Measurements from ENCODE around the gene UNC93A.
"Not testable (repeated sequence)": the region's sequence is repeated elsewhere in the genome, so short reads cannot be mapped to it uniquely, and the experiment has no call there.

UNC93A gene

DNA sequence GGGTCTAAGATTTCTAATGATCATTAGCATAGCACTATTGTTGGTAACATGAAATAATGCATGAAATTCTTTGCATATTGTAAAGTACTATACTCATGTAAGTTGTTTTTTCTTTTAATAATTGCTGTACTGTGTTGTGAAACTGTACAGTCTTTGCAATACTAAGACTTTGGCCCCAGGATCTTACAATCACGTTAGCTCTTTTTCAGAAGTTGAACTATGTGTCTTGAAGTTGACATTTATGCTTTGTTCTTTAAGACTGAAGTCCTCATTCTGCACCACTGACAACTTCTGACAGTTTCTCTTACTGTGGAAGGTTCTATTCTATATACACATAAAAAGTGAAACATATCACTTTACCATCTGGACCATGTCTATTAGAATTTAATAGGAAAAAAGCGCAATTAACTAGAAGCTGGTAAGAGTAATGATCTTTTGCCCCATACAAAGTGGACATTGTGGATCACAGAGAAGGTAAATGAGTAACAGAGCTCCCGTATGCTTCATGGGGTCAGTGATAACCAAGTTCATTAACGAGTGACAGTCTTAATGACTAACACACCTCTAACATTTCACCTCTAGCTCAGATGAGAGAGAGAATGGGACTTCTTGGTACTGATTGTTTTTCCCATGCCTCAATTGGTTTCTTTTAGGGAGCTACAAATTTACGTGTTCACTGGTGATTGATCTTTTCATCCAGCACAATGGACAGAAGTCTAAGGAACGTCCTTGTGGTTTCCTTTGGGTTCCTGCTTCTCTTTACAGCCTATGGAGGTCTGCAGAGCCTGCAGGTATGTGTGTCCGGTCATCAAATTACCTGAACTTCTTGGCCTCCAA lies at the start of gene UNC93A:
Gene UNC93A (plus strand): TSS at position 530 of the 837 bp plus-strand sequence. CDS start 175 bp downstream, at position 705.
- no peak for DNase-seq (ENCODE audit: low spot score)

DNA sequence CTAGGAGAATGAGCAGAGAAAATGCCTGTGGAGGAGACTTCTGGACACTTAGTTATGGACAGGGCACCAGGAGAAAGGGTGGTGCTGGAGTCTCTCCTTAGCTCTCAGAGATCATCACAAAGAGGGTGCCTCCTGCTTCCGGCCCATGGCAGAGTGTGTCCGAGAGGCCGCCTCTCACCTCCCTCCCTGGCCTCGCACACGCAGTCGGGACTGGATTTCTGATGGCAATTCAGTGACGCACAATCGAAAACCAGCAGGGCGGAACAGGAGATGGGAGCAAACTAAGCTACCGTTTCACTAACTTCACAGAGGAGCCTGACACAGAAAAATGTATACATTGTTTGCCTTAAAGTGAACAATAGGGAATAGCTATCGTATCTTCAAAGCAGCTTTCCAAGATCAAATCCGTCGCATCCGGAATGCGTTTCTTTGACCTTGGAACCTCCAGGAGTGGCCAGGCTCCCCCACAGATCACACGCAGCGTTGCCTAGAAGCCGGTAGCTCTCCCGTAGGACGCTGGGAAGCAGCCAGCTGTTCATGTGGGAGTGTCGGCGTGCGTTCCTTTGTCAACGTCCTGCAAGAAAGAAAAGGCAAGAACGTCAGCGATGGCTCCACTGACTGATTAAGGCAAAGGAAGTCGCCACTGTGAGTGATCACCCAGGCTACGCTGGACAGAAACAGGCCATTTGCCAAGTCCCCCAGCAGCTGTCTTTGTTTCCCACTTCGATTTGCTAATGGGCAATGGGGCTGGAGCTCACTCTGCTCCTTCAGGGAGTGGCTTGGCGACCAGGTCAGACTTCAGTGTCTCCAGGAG lies 49.6 kb upstream of the UNC93A start:
- DNase-seq (ENCODE audit: low spot score) = not testable (repeated sequence)

DNA sequence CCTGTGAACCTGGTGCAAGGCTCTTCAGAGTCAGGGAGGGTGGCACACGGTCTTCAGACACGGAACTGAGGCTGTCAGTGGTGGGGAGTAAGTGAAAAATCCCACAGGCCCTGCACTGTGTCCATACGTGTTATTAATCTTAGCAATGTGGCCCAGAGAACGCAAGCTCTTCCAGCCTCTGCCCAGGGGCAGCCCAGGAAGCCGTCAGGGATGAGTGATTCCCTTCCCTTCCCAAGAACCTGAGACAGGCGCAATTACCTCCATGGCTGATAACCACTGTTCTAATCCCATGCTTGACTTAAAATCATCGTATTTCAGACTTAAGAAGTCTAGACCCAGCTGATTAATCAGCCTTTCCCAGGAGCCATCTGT lies 49.0 kb upstream of the UNC93A start:
- not testable (repeated sequence) for DNase-seq (ENCODE audit: low spot score)

DNA sequence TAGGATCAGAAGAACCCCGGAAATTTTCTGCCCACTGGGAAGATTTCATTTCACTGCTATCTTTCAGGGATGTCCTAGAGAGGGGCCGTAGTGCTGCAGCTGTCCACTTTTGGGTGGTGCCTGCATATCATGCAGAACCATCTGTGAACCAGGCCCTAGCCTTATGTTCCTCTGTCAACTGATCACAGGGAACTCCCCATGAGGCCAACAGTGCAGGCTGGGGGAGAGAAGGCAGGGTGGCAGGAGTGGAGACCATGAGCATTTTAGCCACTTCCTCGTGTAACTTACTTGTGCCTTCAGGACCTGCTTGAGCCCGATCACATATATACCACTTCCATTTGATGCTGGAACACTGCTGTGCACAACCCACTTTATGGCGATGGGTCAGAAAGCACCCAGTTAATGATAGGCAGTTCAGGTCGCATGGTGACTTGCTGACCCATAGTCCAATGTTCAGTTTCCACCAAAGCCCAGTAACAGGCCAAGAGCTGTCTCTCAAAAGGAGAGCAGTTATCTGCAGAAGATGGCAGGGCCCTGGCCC lies 48.5 kb upstream of the UNC93A start:
- DNase-seq (ENCODE audit: low spot score) = not testable (repeated sequence)

DNA sequence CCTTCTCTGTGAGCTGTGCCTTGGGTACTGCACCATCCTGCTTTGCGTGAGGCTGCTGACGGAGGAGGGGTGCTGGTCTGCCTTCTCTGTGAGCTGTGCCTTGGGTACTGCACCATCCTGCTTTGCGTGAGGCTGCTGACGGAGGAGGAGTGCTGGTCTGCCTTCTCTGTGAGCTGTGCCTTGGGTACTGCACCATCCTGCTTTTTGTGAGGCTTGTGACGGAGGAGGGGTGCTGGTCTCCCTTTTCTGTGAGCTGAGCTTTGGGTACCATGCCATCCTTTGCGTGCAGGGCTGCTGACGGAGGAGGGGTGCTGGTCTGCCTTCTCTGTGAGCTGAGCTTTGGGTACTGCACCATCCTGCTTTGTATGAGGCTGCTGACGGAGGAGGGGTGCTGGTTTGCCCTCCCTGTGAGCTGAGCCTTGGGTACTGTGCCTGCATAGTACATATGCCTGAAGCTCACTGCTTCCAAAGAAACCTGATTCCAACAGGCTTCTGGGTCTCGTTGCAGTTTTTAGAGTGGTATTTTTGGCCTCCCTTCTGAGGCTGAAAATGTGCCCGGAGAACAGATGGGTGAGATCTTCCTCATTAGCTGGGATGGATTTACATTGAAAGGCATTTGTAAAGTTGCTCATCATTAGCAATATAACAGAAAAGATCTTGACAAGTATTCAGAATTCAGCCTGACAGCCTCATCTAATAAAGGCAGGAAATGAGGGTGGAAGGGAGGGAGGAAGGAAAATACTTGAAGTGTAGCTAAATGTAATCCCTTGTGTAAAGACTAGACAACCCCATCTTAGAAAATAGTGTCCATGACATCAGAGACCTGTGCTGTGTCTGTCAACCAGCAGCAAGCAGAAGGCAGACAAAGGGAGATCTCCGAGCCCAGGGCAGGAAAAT lies 46.8 kb upstream of the UNC93A start:
- DNase-seq (ENCODE audit: low spot score) = peak; percentile 69

DNA sequence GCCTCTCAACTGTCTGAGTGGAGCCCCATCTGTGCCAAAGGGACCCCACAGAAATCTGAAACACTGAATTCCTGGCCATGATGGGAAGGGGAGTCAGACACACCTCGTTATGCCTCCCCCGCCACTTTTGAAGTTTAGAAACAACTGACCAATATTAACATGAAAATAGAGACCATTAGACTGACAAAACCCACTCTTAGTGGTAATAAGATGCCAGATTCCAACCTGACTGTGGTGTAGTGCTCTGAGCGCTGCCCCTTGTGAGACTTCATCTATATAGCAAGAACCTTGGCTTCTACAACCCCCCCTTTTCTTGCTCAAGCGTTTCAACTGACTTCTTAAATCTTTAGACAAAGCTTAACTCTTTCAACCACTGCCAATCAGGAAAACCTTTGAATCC lies 46.1 kb upstream of the UNC93A start:
- DNase-seq (ENCODE audit: low spot score) = no peak

DNA sequence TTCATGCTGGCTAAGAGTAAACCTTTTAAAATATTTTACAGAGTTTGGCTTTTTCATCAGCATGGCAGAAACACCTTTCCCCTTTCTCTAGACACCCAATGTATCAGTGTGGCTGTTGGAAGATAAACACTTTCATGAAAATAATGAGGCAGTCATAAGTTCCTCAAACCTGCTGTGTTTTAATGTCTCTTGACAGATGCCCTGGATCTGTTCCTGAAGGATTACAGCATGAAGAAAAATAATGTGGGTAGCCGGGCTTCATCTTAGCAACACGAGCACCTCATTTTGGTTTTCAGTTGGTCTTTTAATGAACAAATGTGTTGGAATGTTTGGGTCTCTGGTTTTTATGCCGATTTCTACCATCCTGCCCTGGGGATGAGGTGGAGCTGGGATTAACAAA lies 45.5 kb upstream of the UNC93A start:
- peak; percentile 21 for DNase-seq (ENCODE audit: low spot score)

DNA sequence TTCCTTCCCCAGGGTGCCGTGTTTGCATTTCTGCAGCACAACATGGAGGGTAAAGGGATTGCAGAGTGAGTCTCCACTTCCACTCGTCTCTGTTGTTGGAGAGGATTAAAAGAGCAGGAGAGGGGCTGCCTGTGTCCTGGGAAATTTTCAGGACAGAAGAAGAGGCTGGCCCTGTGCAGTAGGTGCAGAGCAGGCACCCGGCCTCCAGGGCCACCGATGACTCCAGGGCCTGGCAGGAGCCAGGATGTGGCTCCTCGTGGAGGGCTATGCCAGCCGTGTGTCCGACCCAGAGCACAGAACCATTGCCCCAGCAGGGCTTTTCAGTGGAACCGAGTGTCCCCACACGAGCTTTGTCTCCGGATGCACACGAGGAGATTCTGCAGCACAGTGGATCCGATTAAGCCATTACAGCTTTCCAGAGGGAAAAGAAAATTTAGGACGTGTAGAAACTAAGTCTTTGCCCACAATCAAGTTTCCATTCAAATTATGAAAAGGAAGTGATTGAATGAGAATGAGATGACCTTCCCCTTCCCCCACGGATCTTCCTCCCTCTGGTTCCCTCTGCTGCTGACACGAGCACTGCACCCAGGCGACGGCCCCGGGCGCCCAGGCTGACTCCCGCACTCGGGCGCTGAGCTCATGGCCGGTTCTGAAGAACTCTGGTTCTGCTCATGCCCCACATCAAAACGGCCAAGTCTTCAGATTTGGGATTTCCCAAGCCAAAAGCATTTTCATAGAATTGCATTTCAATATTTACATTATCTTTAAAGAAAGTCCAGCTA lies 43.1 kb upstream of the UNC93A start:
- DNase-seq (ENCODE audit: low spot score) = no peak

DNA sequence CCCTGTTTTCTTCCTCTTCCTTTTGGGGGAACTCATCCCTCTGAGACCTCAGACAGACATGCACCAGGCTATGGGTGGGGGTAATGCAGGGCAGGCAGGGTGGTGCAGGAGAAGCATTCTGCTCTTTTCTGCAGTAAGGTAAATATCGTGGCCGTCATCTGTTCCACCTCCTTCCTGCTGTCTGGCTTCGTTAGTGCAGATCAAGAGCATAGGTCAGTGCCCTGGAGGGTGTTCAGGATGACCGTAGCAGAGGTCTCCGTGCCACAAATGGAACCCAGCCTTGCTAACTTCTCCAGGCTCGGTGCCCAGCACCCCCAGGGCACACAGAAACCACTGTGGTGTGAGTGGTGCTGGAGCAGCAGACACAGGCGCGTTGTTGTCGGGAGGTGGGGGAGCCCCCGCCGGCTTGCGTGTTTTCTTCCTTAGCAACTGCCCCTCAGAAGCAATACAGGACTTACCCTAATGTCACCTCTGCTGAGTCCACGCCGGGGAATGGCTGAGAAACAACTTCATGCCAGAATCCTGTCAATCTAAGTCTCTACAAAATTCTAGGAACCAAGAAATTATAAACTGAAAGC lies 42.1 kb upstream of the UNC93A start:
- not testable (repeated sequence) for DNase-seq (ENCODE audit: low spot score)

DNA sequence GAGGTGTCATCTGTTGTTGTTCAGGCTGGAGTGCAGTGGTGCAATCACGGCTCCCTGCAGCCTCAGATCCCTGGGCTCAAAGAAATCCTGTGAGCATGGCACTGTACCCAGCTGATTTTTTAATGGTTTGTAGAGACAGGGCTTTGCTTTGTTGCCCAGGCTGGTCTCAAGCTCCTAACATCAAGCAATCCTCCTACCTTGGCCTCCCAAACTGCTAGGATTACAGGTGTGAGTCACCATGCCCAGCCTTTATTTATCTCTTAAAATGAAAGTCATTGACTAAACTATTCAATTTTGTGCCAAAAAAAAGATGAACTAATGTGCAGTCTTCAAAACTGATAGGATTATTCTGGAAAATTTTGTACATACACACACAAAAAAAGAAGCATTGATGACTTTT lies 38.8 kb upstream of the UNC93A start:
- DNase-seq (ENCODE audit: low spot score) = no peak

DNA sequence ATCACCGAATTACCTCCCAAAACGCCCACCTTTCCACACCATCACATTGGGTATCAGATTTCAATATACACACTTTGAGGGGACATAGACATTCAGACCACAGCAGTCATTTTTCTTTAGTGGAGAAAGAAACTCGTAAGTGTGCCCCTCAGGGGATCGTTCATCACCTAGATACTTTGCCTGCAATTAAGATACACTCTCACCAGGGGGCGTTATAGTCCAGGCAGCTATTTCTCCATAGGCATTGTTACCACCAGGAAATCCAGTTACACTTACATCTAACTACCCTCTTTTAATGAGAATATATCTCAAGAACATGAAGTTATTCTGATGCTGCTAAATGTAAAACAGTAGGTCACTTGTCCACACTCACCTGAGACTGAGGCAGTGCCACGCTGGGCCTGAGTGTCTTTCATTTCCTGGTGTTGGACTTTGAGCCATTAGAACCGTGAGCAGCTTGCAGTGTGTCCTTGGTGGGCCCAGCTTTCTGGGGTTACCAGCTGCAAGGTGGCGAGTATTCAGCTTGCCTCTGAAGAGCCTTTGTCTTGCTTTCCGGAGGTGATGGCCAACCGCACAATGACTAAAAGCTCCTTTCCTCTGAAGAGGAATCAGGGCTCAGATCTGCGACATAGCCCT lies 35.1 kb upstream of the UNC93A start:
- no peak for DNase-seq (ENCODE audit: low spot score)

DNA sequence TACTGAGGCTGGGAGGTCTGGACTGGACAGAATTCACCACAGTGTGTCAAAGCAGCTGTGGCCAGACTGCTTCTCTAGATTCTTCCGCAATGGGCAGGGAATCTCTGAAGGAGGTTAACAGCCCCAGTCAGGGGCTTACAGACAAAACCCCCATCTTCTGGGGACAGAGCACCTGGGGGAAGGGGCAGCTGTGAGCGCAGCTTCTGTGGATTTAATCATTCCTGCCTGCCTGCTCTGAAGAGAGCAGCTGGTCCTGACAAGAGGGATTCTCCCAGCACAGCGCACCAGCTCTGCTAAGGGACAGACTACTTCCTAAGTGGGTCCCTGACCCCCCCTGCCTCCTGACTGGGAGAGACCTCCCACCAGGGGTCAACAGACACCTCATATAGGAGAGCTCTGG lies 32.5 kb upstream of the UNC93A start:
- no peak for DNase-seq (ENCODE audit: low spot score)

DNA sequence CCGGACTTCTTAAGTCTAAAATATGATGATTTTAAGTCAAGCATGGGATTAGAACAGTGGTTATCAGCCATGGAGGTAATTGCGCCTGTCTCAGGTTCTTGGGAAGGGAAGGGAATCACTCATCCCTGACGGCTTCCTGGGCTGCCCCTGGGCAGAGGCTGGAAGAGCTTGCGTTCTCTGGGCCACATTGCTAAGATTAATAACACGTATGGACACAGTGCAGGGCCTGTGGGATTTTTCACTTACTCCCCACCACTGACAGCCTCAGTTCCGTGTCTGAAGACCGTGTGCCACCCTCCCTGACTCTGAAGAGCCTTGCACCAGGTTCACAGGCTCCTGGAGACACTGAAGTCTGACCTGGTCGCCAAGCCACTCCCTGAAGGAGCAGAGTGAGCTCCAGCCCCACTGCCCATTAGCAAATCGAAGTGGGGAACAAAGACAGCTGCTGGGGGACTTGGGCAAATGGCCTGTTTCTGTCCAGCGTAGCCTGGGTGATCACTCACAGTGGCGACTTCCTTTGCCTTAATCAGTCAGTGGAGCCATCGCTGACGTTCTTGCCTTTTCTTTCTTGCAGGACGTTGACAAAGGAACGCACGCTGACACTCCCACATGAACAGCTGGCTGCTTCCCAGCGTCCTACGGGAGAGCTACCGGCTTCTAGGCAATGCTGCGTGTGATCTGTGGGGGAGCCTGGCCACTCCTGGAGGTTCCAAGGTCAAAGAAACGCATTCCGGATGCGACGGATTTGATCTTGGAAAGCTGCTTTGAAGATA lies 24.9 kb upstream of the UNC93A start:
- not testable (repeated sequence) for DNase-seq (ENCODE audit: low spot score)

DNA sequence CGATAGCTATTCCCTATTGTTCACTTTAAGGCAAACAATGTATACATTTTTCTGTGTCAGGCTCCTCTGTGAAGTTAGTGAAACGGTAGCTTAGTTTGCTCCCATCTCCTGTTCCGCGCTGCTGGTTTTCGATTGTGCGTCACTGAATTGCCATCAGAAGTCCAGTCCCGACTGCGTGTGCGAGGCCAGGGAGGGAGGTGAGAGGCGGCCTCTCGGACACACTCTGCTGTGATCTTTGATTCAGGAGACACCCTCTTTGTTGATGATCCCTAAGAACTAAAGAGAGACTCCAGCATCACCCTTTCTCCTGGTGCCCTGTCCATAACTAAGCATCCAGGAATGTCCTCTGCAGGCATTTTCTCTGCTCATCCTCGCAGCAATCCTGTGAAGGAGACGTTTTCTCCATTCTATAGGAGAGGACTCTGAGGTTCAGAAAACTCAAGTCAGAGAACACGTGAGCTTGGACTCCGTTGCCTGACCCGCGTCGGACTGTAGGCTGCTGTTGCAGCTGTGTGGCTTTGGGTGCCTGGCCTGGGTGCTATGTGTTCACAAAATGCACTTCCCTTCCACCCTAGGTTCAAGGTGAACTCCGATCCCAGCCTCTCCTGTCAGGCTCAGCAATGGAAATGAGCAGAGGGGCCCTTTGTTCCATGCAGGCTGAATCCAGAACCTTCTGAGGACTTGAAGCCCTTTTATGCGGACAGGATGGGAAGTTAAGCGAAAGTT lies 24.1 kb upstream of the UNC93A start:
- no peak for DNase-seq (ENCODE audit: low spot score)

DNA sequence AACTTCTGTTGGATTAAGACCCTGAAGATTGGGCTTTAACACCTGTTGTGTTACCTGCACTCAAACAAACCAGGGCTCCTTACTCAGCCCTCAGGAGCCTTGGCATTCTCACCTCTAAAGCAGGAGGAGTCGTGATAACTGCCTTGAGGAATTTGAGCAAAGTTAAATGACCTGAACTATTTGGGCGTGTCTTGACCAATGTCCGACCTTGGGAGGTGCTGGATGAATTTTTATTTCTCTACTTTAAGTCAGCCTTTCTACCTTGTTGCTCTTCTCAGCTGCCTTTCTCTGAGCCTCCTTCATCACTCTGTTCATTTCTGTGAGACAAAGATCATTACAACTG lies 23.6 kb upstream of the UNC93A start:
- not testable (repeated sequence) for DNase-seq (ENCODE audit: low spot score)

DNA sequence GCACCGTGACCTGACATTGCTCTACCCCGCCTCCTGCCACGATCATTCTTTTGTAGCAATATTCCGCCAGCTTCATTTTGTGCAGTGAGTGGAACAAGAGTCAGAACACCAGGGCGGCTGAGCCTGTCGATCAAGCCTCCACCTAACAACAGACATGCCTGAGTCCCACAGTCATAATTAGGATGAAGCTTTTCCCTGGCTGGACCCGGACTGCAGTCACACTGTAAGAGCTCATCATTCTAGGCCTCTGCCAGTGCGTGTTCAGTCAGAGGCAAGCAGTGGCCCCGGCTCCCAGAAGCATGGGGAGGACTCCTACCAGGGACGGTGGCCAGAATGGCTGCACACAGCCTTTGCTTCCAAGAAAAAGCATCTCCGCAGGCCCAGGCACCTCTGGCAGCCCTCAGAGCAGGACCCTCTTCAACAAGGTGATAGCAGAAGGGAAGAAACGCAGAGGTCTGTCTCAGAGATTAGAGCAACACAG lies 23.2 kb upstream of the UNC93A start:
- no peak for DNase-seq (ENCODE audit: low spot score)

DNA sequence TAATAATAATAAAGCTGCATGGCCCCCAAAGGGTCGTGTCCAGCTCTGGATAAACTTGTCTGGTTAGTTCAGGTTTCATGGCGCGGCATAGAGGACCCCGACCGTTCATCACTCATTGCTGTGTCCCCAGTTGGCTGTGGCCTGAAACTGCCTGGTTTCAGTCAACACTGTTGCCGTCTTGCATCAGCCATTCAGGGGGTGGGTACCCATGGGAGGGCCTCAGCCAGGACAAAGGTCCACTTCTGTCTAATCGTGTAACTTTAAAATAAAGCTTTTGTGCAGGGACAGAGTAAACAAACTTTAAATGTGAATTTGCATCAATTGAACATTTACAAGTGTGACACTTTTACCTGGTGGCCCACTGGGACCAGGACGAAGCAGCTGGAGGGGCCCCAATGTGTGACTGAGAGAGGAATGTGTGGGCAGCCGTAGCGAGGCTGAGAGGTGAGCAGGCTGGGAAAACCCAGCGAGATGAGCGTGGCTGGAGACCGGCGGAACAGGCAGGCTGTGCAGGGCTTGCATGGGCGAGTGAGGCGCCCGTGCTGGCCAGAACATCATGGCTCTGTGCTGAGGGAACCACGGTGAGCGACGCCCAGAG lies 22.3 kb upstream of the UNC93A start:
- DNase-seq (ENCODE audit: low spot score) = no peak

All from Ammon's horn (tissue), 1 donor.